A172 (cell line): ENCODE measurements around the gene FNDC1. TPM values are rescaled to one million over a fixed set of nuclear protein-coding genes. Genes with fewer than 3 reads are reported as not detected.
"Not testable (repeated sequence)": the region's sequence is repeated elsewhere in the genome, so short reads cannot be mapped to it uniquely, and the experiment has no call there.

Experiments
- DNase-seq: peaks from one replicate; pipeline ENCODE4 v3.0.0-alpha.2; 2015; ENCODE audit warnings: low spot score
- total RNA-seq: library from RNA; depleted of rRNA; stranded (reverse); fragments of >200 nt; shearing (Covaris generic); gene quantifications from 2 replicates; pipeline ENCODE4 v1.2.3, GENCODE V29; 2014; rRNA removed

Gene FNDC1
- total RNA-seq, result 0.02 TPM in 1 of 2 replicates, not detected in the other

- DNase-seq, result no peak
Observed at GRCh38 chr6:159169193-159169555, at the start of gene FNDC1. FNDC1 (plus strand) TSS chr6:159169400; CDS start chr6:159169597, 197 bp downstream.

GRCh38 chr6:159119791-159120190 is 49.4 kb upstream of the FNDC1 start:
- DNase-seq, result no peak

- DNase-seq, result no peak
Observed at GRCh38 chr6:159121486-159121885, 47.7 kb upstream of the FNDC1 start.

- no peak for DNase-seq
Observed at GRCh38 chr6:159122453-159122852, 46.7 kb upstream of the FNDC1 start.

GRCh38 chr6:159123831-159124230 is 45.4 kb upstream of the FNDC1 start:
- DNase-seq, result not testable (repeated sequence)

GRCh38 chr6:159125014-159125609 is 44.1 kb upstream of the FNDC1 start:
- DNase-seq, result no peak

DNA sequence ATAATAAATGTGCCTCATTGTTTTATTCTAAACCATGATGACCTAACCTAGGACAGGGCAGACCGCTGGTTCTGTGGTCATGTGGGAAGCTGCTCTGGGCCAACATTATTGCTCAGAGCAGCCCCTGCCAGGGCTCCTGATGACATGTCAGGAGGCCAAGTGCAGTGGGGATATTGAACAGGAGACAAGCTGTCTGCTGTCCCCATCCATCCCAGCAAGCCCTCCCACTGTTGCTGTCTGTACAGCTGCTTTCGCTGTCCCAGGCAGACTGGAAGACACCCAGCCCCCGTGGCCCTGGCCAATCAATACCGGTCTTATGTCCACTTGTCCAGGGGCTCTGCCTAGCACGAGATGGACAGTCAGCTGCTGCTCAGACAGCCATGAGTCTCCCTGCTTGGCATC is 43.2 kb upstream of the FNDC1 start:
- DNase-seq, result no peak

- DNase-seq, result no peak
Observed at GRCh38 chr6:159126590-159126989, 42.6 kb upstream of the FNDC1 start.

DNA sequence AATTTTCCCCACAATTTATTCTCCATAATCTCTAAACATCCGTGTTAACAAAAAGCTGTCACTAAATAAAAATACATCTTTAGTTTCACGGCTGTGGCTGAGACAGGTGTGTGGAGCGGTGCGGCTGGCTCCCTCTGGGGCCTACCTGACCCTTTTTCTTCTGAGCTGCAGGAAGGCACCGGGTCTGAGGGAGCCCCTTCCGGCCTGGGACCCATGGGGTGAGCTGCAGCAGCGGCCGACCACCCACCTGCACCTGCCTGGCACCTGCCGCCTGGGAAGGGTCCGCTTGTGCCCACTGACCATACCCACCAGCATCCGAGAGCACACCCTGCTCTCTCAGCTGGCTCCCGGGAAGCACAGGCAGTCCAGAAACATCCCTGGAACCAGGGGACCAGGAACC is 41.5 kb upstream of the FNDC1 start:
- no peak for DNase-seq

DNA sequence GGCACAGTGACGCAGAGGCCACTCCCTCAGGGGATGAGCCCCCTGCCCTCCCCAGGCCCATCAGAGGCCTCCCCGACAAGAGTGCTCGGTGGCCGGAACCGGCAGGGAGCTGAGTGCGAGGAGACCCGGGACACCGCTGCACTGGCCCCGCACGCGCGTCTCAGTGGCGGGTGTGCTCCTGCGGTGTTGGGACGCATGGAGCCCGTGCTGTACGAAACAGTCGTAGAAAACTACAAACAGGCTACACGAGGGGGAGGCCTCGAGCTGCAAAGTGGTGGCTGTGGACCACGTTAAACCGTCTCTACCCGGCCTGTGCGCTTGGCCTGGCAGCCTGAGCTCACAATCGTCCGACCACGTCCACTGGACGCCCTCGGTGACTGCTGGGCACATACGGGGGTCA is 40.2 kb upstream of the FNDC1 start:
- DNase-seq, result no peak

GRCh38 chr6:159130846-159131245 is 38.4 kb upstream of the FNDC1 start:
- no peak for DNase-seq

DNA sequence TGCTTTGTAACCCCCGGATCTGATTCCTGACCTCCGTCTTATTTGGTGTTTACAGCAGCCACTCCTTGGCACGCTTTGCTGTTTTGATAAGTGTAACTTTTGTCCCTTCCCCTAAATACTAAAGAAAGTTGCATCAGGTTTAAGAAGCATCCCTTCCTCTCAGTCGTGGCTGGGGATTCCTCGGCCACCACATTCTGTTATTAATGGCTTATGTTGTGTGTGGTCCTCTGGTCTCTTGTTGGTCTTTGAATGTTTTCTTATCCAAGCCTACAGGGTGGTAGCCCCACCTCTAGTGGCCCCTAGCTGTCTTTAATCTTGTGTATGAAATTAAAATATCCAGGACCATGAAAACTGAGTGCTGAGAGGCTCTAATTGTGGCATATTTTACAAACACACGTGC is 37.5 kb upstream of the FNDC1 start:
- no peak for DNase-seq

GRCh38 chr6:159132664-159133063 is 36.5 kb upstream of the FNDC1 start:
- DNase-seq, result no peak

DNA sequence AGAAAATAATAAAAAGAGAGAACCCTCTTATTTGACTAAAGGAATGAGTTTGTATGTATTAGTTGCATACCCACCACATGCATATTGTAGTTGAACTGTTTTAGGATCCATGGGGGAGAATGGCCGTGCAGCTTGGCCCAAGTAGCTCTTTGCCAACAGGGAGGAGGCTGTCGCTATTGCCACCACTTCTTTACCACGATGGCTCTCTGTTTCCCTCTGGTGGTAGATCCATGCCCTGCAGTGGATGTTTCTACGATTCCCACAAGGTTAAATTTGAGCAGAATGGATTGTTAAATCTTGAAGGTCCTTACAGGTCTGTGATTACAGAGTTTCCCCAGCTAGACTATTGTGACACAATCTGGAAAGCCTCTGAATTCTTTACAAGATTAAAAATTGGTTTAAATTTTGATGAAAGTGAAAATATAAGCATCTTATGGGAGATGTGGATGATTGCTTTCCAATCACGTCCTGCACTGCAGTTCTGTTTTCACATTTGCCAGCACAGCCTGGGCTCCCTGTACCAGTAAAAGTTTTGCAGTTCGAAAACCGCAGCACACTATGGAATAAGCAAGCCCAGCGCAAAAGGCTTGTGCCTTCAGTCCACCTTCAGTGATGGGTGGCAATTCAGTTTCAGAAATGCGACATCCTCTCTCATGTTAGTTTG is 34.4 kb upstream of the FNDC1 start:
- peak; percentile 50 for DNase-seq

GRCh38 chr6:159137676-159138075 is 31.5 kb upstream of the FNDC1 start:
- DNase-seq, result no peak

DNA sequence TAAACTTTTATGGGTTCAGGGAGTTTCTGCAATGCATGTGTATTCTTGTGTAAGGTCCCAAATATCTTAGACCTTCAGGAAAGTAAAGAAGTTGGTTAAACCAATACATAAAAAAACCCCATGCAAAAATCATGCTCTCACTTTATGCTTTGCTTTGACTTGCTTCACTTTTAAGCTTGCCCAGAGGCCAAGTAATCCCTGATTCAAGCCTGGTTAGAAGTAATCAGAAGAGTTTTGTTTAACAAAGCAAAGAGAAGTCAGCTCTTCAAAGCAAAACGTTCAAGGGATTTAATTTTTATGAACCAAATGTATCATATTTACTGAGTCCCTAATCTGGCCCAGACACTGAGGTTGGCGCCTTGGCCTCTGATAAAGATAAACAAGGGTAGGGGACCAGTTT is 26.7 kb upstream of the FNDC1 start:
- DNase-seq, result no peak

DNA sequence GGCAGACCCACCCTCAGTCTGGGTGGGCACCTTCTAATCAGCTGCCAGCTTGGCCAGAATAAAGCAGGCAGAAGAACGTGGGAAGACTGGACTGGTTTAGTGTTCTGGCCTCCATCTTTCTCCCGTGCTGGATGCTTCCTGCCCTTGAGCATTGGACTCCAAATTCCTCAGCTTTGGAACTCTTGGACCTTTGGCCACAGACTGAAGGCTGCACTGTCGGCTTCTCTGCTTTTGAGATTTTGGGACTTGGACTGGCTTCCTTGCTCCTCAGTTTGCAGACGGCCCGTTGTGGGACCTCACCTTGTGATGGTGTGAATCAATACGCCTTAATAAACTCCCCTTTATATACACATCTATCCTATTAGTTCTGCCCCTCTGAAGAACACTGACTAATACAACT is 20.6 kb upstream of the FNDC1 start:
- no peak for DNase-seq

DNA sequence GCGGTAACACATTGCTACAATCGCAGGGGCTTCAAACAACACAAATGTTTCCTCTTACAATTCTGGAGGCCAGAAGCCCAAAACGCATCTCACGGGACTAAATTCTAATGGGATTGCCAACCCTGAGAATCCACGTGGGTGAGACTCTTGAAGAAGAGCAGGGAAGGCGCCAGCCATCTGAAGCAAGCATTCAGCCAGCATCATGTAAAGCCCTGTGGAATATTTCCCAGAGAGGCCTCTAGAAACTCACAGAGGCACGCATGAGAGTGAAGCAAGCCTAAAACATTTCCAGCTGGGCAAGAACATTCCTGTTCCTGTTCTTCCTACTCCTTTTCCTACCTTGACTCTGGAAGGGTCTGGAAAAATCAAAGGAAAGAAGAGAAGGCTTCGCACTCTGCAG is 19.6 kb upstream of the FNDC1 start:
- no peak for DNase-seq

DNA sequence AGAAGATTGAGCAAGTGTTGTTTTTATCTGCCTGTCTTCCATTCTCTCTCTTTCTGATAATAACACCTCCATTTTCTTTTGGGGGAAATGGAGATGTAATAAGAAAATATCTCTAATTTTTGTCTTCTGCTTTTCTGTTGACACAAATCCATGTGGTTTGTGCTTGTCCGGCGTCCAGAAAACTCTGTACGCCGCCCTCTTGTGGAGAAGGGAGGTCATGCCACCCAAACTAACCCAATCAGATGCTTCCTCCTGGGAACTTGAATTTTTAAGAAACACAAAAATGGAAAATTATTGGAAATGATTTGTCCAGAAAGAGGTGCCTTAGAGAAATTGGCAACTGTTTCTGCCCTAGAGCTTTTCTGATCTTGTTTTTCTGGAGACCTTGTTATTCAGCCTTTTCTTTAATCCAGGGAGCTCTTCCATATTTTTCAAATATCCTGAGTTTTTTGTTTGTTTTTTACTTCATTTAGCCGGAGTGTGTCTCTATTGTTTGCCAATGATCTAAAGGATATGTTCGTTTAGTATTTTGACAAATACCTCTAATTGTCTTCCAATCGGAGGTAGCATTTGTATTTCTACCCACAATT is 17.8 kb upstream of the FNDC1 start:
- peak; percentile 16 for DNase-seq

DNA sequence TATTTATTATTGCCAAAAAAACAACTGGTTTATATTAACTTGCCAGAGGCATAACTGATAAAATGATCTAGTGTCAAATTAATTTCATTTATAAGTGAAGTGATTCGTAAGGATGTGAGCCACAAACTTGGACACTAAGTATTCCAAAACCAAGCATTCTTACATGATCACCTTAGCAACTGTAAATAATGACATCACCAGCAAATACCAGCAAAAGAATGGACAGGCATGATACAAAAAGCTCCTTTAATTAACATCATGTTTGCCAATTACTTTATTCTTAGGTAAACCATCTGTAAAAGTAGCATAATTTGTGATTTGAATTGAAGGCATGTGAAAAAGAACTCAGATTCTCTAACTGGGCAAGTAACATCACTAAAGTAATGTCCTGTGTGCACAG is 17.2 kb upstream of the FNDC1 start:
- DNase-seq, result no peak

GRCh38 chr6:159152782-159153181 is 16.4 kb upstream of the FNDC1 start:
- no peak for DNase-seq

GRCh38 chr6:159155679-159156078 is 13.5 kb upstream of the FNDC1 start:
- no peak for DNase-seq

- no peak for DNase-seq
Observed at GRCh38 chr6:159156089-159156488, 13.1 kb upstream of the FNDC1 start.

DNA sequence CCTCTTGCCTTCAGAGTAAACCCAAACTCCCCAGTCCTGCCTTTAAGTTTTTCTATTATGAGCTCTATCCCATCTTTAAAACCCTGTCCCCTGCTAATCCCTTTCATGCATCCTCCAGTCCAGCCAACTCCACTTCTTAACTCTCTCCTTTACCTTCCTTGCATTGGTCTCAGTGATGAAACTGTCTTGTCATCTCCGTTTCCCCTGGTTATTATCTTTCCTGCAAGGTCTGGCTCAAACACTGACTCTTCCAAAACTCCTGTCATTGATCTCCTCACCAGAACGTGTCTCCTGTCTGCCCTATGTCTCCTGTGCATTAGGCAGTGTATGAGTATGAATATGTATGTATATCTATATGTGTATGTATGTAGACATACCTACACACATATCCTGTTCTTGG is 11.8 kb upstream of the FNDC1 start:
- no peak for DNase-seq
